NCI-H1048 (cell line): ENCODE measurements around the gene SRSF12.

Experiments used
- DNase-seq: peaks from one replicate; lab custom pipeline; 2025; lab: John Stamatoyannopoulos, UW

SRSF12 gene

GRCh38 chr6:89117211-89118108 lies at the start of gene SRSF12:
SRSF12 (minus strand) TSS chr6:89118071; CDS start chr6:89117887, 184 bp downstream.
- DNase-seq = no peak

GRCh38 chr6:89162047-89162371 lies 44.1 kb upstream of the SRSF12 start:
- no peak for DNase-seq

- DNase-seq = no peak
These were observed 43.6 kb upstream of the SRSF12 start for GRCh38 chr6:89161326-89162046.

DNA sequence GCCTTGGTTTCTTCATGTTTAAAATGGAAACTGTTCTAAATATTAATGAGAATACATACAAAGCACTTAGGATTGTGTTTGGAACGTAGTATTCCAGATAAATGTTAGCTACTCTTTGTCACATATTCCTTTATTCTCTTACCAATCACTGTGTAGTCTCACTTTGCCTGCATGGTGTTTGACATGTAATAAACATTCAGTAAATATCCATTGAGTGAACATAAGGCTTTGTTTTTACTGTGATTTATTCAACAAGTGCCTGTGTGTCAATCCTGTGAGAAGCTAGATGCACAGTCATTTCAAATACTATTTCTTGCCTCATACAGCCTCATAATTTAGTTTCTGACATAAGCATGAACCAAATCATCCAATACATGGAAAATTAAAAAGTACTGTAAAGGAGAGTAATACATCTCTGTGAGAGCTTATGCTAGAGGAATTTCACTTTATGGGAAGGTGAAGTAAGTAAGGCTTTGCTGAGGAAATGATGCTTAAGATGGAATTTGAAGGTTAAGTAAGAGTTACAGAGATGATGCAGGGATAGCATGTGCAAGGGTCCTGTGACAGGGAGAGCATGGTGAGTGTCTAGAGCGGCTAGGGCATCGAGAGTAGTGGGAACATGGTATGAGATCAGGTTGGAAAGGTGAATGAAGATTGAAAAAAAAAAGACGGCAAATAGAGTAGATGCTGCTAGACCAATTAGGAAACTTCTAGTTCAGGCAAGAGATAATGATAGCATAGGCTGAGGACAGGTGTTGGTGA lies 42.6 kb upstream of the SRSF12 start:
- DNase-seq = no peak

DNA sequence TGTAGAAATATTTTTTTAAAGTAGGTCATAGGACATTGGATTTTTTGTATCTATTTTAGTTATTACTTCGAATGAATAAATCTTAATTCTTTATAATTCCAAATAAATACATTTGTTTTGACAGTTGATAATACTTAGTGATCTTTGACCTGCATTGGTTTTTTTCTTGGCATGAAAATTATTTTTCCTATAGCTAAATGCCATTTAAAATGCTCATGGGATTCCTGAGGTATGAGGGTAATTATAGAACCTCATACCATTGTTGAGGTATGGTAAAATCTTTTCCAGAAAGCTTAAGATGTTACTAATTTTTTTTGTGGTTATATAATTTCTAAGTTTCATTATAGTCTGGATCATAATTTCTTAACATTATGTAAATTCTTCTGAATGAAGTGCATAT lies 36.3 kb upstream of the SRSF12 start:
- DNase-seq = no peak

DNA sequence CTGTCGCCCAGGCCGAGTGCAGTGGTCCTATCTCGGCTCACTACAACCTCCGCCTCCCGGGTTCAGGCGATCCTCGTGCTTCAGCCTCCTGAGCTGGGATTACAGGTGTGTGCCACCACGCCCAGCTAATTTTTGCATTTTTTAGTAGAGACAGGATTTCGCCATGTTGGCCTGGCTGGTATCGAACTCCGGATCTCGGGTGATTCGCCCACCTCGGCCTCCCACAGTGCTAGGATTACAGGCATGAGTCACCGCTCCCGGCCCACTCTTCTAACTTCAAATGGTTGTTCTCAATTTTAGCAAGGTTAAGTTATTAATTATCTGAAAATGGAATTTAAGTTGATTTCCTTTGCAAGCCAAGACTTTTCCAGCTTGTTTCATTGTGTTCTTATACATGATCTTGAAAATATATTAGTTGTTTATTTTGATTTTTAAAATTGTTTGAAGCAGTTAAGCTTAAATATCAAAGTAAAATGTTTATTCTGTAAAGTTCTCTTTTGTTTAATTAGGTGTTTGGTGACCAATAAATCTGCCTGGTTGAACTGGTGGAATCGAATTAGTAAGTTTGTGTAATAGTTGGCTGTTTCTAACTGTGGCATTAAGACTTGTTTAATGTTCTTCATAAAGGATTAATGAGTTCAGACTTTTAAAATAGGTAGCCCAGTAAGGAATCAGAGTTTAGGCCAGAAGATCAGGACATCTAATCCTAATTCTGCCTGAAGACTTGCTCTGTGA lies 30.3 kb upstream of the SRSF12 start:
- DNase-seq = no peak

GRCh38 chr6:89146718-89147700 lies 29.1 kb upstream of the SRSF12 start:
- no peak for DNase-seq

DNA sequence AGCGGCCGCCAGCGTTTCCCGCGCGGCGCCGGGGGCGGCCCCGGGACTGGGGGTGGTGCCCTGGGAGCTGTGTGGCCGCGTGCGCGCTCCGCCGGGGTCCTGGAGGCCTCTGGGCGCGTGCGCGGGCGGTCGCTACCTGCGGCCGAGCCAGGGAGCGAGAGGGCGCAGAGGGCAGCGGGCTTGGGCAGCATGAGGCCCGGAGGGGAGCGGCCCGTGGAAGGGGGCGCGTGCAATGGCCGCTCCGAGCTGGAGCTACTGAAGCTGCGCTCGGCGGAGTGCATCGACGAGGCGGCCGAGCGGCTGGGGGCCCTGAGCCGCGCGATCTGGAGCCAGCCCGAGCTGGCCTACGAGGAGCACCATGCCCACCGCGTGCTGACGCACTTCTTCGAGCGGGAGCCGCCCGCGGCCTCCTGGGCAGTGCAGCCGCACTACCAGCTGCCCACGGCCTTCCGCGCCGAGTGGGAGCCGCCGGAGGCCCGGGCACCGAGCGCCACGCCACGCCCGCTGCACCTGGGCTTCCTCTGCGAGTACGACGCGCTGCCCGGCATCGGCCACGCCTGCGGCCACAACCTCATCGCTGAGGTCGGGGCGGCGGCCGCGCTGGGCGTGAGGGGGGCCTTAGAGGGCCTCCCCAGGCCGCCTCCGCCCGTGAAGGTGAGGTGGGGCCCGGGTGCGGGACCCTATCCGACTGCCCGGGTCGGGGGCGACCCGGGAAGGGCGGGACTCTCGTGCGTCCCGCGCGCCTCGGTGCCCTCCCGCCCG lies 28.3 kb upstream of the SRSF12 start, which contains the start of gene PM20D2:
Gene PM20D2 (plus strand): TSS at position 100 of the 762 bp plus-strand sequence. CDS start 90 bp downstream, at position 190.
- DNase-seq = no peak

- DNase-seq = no peak
These were observed 27.5 kb upstream of the SRSF12 start for GRCh38 chr6:89145091-89145955.

DNA sequence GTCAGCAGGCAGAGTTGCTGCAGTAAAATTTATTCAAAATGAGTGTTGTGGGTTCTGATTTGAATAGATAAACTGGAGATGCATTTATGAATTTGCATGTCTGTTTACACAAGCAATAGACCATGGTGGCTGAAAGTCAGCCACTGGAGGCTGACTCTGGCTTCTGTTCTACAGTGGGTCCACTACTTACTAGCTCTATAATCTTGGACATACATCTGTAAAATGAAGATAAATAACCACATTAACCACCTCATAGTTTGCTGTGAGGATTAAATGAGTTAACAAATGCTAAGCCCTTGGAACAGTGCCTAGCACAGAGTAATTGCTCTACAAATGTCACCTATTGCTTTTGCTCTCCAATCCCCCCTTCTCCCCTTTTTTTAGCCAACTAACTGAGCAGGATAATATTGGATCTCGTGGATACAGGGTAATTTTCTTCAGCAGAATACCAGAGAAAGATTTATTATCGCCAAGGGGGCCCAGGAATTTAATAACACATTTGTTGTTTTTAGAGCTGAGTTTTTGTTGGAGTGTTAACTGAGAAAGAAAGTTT lies 26.6 kb upstream of the SRSF12 start:
- peak; percentile 80 for DNase-seq

- DNase-seq = no peak
These were observed 22.7 kb upstream of the SRSF12 start for GRCh38 chr6:89140347-89141156.

- no peak for DNase-seq
These were observed 21.9 kb upstream of the SRSF12 start for GRCh38 chr6:89139509-89140346.

DNA sequence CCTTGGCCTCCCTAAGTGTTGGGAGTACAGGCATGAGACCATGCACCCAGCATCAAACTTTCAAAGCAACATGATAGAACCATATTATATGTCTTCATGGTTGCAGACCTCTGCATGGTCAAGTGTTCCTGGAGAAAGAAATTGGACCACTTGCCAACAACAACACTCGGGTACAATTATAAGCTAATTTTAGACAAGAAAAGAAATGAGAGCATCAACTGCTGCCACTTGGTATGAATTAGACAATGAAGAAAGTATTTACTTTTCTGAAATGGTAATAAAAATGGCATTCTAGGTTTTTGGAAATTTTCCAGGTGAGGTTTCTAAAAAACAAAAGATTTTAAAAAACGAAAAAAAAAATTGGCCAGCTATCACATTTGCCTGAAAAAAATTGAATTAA lies 20.3 kb upstream of the SRSF12 start:
- no peak for DNase-seq

- DNase-seq = no peak
These were observed 16.9 kb upstream of the SRSF12 start for GRCh38 chr6:89134723-89135122.

DNA sequence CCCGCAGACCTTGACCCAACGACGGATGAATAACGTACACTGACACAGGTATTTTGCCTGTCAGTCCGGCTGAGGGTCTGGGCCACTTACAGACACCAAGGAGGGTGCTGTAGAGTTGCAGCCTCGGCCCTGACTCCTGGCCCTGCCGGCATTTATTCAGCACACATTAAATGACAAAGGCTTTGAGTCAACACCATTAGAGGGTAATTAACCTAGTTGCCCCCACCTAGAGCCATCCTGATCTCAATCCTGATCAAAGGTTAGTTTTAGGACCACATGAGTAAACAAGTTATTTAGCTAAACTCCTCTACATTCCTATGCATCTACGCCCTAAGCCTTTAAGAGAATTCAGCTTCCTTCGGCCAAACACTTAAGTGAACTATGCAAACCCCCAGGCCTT lies 16.1 kb upstream of the SRSF12 start:
- no peak for DNase-seq

- no peak for DNase-seq
These were observed 14.2 kb upstream of the SRSF12 start for GRCh38 chr6:89132057-89132456.

- DNase-seq = no peak
These were observed 13.7 kb upstream of the SRSF12 start for GRCh38 chr6:89131599-89131998.
